SH-SY5Y (cell line): Measurements from ENCODE around the gene RNASE8.

Experiments used
- GATA2 ChIP-seq: IDR thresholded peaks from 2 replicates; pipeline ENCODE4 v1.6.1; 2011; ENCODE audit warnings: mild to moderate bottlenecking, low read depth, low read length
- GATA3 ChIP-seq: IDR thresholded peaks from 2 replicates; pipeline ENCODE4 v1.6.1; 2011; ENCODE audit warnings: low read depth, mild to moderate bottlenecking, low read length, moderate library complexity

The RNASE8 gene, protein sequence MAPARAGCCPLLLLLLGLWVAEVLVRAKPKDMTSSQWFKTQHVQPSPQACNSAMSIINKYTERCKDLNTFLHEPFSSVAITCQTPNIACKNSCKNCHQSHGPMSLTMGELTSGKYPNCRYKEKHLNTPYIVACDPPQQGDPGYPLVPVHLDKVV

DNA sequence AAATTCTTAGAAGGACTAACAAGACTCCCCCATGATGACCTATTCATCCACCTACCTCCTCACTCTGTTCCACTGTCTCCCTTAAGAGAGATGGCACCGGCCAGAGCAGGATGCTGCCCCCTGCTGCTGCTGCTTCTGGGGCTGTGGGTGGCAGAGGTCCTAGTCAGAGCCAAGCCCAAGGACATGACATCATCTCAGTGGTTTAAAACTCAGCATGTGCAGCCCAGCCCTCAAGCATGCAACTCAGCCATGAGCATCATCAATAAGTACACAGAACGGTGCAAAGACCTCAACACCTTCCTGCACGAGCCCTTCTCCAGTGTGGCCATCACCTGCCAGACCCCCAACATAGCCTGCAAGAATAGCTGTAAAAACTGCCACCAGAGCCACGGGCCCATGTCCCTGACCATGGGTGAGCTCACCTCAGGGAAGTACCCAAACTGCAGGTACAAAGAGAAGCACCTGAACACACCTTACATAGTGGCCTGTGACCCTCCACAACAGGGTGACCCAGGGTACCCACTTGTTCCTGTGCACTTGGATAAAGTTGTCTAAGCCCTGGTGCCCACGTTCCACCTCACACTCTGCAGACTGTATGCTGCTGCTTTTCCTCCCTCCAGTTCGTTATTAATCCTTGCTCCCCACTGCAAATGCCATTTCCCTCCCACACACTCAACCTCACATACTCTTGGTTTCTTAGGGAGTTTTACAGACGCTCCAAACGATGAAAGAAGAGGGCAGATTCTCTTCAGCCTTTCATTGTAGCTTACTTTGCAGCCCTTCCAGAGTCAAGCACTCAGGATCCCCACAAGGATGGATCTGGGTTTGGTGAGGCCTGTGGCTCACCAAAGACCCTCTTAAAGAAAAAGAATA, at the start of gene RNASE8:
TSS of gene RNASE8 (plus strand) at position 20 of the 873 bp plus-strand sequence. CDS start at position 91, 71 bp downstream.
- TF ChIP-seq GATA3 (no peak), GATA2 (no peak)

DNA sequence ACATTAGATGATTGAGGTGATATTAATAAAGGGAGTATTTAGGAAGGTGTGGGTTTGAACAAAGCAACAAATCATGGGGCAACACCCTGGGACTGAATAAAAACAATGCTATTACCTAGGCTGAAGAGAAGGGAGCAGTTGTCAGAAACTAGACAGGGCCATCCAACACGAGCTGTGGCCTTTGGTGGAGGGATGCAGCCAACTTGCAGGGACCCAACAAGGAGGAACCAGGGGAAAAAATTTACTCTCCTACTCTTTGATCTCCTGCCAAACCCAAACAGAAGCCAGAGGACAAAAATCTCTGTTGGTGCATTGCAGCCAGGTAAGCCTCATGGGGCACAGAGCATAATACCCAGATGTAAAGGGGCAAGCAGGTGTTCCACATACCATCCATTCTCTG, 46.5 kb upstream of the RNASE8 start:
- TF ChIP-seq GATA3 (no peak), GATA2 (no peak)

DNA sequence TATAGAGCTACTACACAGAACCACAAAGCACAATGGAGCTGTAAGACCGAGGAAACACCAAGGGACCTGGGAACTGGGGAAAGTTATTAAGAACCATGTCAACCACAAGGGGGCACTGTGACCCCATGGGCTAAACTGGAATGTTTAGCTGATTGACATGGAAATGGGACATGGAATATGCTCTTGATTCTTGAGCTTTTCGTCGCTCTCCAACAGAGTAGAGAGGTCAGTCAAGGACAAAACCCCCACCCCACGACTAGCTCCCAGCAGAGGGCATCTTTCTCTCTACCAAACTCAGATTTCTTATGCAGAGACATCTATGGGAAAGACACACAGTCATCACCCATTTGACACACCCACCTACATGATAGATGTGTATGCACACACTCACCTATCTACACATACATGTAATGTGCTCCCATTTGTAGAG, 42.8 kb upstream of the RNASE8 start:
- TF ChIP-seq GATA3 (no peak), GATA2 (no peak)

DNA sequence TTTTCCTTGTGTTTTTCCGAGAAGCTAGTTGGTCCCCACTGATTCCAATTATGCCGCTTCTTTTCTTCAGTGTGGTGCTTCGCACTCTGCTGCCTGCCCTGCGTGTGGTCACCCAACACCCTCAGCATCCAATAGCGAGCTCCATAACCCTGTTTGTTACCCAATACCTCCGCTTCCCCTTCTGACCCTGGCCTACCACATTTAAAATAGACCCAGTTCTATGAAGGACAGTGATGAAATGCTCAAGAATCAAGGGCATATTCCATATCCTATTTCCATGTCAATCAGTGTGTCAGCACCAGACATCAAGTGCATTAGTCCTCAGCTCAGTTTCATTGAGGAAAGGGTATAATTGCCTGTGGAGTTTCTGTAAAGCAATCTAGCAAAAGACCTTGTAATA, 42.3 kb upstream of the RNASE8 start:
- TF ChIP-seq GATA3 (no peak), GATA2 (no peak)

DNA sequence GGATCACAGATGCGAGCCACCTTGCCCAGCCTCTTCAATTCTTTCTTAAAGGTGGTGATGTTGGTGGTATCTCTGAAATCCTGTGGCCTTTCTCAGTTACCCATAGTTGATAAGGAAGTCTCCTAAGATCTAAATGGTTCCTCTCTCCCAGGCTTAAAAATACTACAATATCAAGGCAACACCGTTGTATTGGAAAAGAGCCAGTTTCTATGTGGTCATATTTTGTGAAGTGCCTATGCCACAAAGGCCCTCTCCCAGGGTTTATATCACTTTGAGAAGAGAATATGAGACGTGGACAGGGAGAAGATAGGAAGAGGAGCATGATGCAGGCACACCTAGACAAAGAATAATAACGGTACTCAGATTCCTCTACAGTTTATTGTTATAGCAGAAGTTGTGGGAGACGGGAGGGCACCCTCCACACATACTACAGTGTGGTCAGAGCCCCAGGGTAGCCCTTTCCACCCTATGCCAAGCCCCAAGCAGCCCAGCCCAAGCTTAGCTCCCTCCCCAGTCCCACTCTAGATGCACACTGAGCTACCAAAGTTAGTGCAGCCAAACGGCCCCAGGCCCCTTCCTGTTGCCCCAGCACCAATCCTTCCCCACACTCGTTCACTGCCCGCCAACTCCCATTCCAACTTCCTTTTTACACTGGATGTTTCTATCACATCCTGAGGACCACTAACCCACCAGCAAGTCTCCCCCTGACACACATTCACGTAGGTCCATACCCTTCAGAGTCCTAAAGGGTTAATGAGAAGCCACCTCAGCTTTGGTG, 41.0 kb upstream of the RNASE8 start:
- TF ChIP-seq GATA3 (no peak), GATA2 (no peak)

DNA sequence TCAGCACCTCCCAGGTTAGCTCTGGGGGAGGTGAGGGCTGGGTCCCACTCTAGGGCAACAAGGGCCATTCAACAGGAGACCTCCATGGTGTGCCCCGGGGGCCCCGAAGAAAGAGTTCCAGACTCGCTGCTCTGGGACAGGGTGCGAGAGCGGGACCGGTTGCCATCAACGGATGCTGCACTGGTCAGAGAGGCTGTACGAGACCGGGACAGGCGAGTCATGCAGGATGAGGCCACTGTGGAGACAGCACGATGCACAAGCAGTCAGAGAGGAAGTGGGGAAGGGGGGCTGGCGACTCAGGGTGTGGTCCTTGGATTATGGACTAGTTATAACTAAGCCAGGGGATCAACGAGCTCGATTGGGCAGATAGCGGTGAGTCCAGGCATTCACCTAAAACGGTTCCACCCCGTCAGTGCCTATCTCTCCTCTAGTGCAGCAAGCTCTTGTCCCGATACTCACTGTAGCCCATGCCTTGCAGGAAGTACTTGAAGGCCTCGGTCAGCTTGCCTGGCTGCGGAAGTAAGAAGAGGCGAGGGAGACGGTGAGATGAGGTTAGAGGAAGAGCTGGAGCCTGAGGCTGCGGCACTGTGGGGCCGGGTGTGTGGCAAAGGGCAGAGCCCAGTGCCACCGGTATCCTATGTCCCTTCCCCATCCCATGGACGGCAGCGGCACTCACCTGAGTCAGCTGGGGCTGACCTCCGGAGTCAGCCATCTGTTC, 39.9 kb upstream of the RNASE8 start:
- TF ChIP-seq GATA2, result no peak
- no peak for TF ChIP-seq GATA3

DNA sequence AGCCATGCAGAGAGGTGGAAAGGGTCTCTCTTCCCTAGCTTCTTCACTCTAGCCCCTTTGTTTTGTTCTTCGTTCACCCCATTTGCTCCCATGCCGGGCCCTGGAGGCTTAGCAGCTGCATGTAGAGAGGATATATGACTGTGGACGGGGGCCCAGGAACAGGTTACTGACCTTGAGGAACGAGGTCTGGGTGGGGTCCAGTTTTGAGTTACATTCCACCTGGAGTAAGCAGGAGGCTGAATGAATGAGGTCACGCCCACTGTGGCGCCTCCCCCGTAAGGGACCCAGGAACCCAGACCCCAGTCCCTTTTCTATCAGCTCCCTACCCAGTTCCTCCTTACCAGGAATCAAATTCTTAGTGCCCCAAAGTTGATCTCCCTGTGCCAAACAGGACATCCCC, 39.3 kb upstream of the RNASE8 start:
- TF ChIP-seq GATA3 (no peak), GATA2 (no peak)

DNA sequence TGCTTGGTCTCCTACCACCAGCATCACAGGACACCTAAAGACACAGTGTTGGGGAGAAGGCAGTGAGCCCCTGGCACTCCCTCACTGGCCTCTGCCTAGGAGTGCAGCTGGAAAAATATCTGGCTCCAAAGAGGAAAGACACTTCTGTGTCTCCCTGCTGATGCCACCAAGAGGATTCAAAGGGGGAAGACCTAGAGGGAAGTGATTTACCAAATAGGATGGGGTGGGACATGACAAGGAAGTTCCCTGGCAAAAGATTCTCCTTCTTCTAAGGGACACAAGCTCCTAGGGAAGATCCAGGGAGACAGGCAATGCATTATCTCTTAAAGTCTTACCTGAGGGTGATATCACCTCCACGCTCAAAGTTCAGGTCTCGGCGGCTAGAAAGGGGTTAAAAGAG, 38.8 kb upstream of the RNASE8 start:
- no peak for TF ChIP-seq GATA2
- no peak for TF ChIP-seq GATA3

DNA sequence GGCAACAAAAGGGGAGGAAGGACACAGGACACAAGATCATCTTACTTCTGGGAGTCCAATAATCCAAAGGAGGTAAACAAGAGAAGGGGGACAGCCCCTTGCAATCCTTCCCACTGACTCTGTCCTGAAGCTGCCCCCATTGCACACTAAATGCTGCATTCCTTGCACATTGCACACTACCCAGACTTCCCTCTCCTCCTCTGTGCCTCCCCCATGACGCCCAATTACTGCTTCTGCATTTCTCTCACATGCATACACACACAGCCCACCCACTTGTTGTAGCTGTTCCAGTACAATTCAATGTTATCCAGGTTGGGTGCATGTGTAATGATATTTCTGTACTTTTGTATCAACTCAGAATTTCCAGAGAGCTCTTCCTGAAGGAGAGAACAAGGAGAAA, 38.3 kb upstream of the RNASE8 start:
- no peak for TF ChIP-seq GATA2
- no peak for TF ChIP-seq GATA3

DNA sequence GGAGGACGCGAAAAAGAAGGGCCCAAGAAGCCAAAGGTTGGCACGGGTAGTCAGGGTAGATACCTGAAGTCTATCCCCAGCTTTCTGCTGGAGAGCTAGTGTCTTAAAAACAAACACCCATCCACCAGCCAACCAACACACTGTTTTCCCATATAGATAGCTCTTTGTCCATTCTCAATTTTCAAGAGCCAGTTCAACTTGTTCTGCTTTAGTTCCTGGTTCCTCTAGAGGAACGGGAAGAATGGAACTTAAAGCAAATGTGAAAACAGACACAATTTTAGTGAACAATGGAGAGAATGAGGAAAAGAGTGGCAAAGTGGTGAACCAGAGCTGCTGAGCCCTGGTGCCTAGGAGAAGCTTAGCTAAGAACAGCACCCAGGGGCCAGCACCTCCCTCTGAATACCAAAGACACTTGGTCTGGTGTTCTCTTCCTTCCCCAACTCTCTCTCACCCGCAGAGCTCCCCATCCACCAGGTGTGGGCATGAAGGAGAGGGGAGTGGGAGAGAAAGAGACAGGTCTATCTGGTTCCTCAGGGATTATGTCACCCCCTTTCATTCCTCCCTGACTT, 36.6 kb upstream of the RNASE8 start:
- no peak for TF ChIP-seq GATA3
- TF ChIP-seq GATA2, result no peak

DNA sequence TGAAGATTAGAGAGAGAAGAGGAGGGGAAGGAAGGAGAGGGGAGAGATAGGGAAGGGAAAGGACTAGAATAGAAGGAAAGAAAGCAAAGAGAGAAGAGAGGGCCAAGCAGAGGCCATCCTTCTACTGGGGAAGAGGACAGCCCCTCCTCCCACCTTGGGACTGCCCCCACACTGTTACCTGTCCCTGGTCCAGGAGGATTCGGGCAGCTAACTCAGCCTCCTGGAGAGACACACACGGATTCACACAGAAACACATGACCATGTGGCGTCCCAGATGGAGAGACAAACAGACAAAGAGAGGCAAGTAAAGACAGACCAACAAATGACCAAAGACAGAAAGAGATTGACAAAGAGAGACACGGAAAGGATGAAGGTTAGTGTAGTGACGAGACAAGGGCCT, 34.9 kb upstream of the RNASE8 start:
- TF ChIP-seq GATA2, result no peak
- TF ChIP-seq GATA3, result no peak

DNA sequence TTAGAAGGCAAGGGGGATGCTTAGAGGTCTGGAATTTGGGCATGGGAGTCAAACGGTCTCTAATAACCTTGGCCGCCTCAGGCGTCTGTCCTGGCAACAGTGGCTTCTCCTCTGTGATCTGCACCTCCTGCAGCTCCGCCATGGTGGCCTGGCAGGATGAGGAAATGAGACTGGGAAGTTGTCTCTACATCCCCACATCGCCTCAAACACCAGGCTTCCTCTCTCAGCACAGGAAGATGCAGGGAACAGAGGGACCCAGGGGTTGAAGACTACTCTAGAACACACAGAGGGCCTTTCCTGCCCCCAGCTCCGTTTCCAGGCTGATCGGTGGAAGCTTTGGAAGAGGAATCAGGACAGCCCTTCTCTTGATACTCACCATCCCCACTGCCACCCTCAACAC, 34.4 kb upstream of the RNASE8 start:
- TF ChIP-seq GATA3 (no peak), GATA2 (no peak)

DNA sequence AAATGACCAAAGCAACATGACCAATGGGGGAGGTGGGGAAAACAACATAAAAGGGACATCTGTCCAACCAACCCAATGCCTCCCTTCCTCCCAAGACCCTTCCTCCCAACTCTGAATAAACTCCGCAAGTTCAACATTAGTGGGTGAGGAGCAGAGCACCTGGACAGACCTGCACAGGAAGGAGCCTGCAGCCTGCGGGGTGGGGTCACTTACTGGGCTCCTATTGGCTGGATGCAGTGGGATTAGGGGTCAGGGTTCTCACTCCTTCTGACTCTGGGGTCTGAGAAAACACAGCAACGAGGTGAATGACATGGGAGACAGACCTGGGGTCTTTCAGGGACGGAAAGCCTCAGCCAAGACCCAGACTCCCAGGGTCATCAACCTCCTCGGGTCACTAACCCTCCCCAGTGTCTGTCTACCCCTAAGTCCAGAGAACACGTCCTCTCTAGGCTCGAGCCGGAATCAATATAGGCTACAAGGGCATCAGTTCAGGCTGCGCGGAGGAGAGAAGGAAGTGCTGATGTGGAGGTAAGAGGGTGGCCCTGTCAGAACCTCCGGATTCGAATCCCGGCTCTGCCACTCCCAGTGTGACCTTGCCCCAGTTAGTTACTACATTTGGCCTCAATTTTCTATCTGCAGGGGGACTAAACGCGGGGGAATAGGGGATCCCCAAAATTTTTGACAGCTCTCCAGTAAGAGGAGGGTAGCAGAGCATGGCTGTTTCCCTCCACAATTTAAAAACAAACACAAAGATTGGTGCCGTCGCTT, 33.6 kb upstream of the RNASE8 start:
- TF ChIP-seq GATA3 (no peak), GATA2 (no peak)
